Stimulated activated naive CD8-positive, alpha-beta T cell treated with anti-CD3 and anti-CD28 coated beads, Interleukin-15, Interleukin-2, amounts not matched to agents 100 U/mL and 50 U/mL, for 24 hours (primary cell): ENCODE measurements around the gene PPP1R3C.

ENCODE experiments used
- ATAC-seq: fragments of 150-1000 bp; cut with Tn5 transposase; one replicate; pipeline ENCODE4 v1.10.0; 2021
- DNase-seq: peaks from one replicate; pipeline ENCODE4 v3.0.0; 2021

PPP1R3C gene

DNA sequence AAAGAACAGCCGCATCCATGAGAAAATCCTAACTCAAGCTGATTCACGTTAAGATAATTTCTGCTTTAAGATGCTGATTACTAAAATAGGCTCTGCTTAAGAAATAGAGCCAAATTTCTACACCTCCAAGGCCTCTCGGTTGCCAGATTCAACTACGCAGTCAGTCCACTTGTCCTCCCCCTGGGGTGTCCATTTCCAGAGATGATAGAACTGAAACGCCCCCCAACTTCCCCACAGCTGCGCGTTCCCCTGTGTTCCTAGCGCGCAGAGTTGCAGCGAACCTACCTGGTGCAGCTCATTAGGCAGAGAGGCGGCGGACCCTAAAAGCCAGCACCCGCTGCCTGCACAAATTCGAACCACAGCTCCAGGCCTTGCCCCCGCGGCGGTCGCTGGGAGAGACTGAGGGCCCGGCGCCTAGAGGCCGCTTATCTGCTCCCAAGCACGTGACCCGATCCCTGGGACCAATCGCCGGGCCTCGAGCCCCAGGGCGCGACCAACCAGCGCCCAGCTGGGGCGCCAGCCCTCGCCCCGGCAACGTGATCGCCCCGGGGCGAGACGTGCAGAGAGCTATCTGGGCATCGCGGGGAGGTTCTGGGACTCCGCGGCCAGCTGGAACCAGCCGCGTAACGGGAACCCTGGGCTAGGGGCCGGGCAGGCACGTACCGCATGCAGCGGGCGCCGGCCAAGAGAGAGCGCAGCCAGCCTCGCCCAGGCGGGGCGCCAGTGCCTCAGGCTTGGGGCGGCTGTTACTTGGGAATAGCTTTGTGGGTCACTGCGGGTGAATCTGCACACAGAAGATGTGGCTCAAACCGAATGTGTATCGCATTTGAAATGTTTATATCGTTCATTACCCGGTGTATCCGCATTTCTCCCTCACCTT lies at the start of gene PPP1R3C:
TSS of gene PPP1R3C (minus strand) at position 401 of the 880 bp plus-strand sequence. CDS start at position 299, 102 bp downstream.
- DNase-seq, result peak; percentile 67
- ATAC-seq, result peak; percentile 88

DNA sequence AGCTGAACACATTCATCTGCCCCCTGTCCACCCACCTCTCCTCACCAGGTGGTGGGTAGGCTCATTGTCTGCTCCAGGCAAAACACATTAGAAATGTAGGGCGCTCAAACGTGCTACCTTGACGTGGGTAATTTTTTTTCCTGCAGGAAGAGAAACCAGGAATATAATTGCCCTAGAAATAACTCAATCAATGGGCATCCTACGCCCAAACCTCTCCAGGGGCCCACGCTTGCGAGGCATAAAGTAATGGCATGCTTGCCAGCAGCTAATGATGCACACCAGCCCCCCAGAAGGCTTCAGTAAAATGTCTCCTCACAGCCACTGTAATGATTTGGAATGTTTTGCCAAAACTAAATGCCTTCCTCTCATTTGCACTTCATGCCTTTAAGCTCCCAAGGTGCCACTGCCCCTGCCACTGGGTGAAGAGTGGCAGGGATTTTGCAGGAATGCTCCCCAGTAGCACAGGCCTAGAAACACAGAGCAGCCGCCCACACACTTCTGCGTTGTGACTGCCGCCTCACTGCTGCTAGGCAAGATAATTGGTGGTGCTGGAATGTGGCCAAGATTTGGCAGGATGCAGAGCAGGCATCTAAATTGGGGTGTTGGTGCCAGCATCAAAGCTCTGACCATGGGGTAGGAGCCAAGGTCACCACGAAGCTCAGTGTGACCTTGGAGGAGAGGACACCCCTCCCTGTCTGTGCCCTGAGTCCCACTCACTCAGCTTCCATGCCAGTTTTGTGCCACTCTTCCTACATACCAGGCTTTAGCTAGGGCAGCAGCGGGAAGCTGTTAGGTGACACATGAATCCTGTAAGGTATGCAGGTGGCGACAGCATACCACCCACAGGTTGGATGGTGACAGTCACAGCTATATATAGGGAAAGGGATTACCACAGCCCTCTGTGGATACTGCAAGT lies 48.7 kb upstream of the PPP1R3C start:
- no peak for ATAC-seq
- DNase-seq, result no peak

DNA sequence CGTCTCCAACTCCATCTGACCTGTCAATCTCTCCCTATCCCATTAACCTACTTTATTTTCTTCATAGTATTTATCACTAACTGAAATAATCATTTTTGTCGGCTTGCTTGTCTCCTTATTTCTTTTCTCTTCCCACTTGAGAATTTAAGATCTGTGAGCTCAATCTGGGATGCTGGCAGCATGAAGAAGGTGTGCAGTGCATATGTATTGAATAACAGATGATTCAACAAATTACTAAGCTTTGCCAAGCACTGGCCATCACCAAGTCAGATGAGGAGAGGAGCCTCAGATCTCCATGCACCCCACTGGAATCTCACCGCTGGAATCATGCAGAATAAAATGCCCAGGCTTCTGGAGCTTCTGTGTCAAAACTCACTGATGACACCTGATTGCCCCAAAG lies 47.6 kb upstream of the PPP1R3C start:
- ATAC-seq, result no peak
- DNase-seq, result no peak

GRCh38 chr10:91679296-91679695 lies 46.4 kb upstream of the PPP1R3C start:
- DNase-seq (no peak), ATAC-seq (no peak)

GRCh38 chr10:91677911-91678310 lies 45.0 kb upstream of the PPP1R3C start:
- no peak for DNase-seq
- ATAC-seq, result no peak

- no peak for ATAC-seq
Observed at GRCh38 chr10:91672021-91672608, 39.2 kb upstream of the PPP1R3C start.

GRCh38 chr10:91668913-91669312 lies 36.0 kb upstream of the PPP1R3C start:
- DNase-seq, result no peak
- no peak for ATAC-seq

More at GRCh38 chr10:91672021-91672608, 39.2 kb upstream of the PPP1R3C start:
- no peak for DNase-seq

DNA sequence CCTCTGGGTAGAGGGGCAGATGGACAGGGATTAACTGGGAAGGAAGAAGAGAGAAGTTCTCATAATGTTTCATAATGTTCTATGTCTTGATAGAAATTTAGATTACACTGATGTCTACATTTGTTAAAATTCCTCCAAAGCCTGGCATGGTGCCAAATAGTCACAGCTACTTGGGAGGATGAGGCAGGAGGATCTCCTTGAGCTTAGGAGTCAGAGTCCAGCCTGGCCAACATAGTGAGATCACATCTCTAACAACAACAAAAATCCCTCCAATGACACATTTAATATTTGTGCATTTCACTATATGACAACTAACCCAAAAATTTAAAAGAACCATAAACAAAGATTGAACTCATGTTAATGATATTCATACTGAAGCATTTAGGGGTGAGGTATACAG lies 33.0 kb upstream of the PPP1R3C start:
- DNase-seq, result no peak
- ATAC-seq, result no peak

- no peak for DNase-seq
- no peak for ATAC-seq
Observed at GRCh38 chr10:91664426-91664825, 31.6 kb upstream of the PPP1R3C start.

GRCh38 chr10:91662993-91663392 lies 30.1 kb upstream of the PPP1R3C start:
- DNase-seq (no peak), ATAC-seq (no peak)

GRCh38 chr10:91653219-91653870 lies 20.5 kb upstream of the PPP1R3C start:
- ATAC-seq, result no peak
- DNase-seq, result no peak

GRCh38 chr10:91652364-91652763 lies 19.5 kb upstream of the PPP1R3C start:
- DNase-seq, result no peak
- ATAC-seq, result no peak

DNA sequence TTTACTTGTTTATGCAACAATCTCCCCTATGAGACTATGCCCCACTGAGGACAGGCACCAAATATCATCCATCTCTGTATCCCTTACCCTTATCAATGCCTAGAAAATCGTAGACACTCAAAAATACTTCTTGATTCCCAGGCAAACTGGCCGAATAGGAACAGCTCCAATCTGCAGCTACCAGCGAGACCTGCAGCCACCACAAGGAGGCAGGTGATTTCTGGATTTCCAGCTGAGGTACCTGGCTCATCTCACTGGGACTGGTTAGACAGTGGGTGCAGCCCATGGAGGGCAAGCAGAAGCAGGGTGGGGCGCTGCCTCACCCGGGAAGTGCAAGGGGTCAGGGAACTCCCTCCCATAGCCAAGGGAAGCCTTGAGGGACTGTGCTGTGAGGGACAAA lies 10.8 kb upstream of the PPP1R3C start:
- ATAC-seq (no peak), DNase-seq (no peak)

GRCh38 chr10:91642831-91643692 lies 10.2 kb upstream of the PPP1R3C start:
- no peak for DNase-seq
- ATAC-seq, result no peak

DNA sequence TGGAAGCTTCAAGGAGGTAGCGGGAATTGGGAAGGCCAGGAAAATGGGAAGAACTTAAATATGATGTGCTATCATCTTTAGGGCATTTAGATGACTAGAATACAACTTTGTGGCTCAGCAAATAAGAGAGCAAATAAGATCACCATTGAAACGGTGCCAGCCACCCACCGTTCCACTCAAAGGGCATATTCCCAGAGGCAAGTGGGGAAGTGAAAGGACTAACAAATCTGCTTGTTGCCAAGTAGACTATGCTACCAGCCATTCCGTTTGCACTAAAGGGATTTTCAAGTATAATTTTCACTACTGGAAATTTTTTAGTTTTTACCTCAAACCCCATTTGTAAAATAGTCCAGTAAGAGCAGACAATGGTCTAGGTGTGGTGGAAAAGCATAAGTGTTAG lies 4.0 kb upstream of the PPP1R3C start:
- no peak for DNase-seq
- ATAC-seq, result no peak

GRCh38 chr10:91635401-91636400 lies 2.8 kb upstream of the PPP1R3C start:
- ATAC-seq (peak; percentile 67), DNase-seq (peak; percentile 47)

DNA sequence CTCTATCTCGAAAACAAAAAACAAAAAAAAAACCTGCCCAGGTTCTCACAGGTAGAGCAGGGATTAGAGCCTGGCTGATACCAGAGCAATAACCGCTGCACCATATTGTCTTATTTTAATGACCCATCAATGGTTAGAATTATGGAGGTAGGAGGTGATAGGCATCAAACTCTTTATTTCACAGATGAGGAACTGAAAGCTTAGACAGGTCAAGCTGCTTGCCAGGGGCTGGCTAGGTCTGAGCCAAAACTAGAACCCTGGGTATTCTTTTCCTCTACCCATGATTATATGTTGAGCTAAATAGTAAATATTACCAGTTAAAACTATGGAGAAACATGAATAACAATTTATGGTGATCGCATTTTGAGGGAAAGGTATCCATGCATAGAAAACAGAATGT lies 2.0 kb upstream of the PPP1R3C start:
- DNase-seq (no peak), ATAC-seq (no peak)

DNA sequence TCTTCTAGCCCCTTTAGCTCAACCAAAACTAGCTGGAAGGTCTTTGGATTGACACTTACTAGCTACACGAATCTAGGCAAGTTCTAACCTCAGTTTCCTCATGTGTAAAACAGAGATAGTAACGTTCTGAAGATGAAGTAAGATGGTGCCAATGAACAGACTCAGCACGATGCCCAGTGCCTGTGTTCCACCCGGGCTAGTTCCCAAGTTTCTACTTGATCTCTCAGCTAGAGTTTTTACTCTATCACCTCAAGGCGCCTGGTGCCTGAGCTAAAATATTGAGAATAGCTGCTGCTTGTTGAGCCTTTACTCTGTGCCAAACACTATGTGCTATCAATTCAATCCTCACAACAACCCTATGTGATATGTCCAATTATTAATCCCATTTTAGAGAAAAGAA lies 1.4 kb upstream of the PPP1R3C start:
- ATAC-seq (no peak), DNase-seq (no peak)

- ATAC-seq (no peak), DNase-seq (no peak)
Observed at GRCh38 chr10:91630625-91631024, 2.2 kb downstream of the PPP1R3C start.
